ENCODE results near the gene TIAL1.
"Not testable (repeated sequence)": the region's sequence is repeated elsewhere in the genome, so short reads cannot be mapped to it uniquely, and the experiment has no call there.

Gene TIAL1

GRCh38 chr10:119546009-119546408, 50.8 kb downstream of the TIAL1 start:
- DNase-seq: no peak

- no peak for DNase-seq
Measured at GRCh38 chr10:119545310-119545709, 51.5 kb downstream of the TIAL1 start.

- DNase-seq: no peak
Measured at GRCh38 chr10:119543814-119544642, 52.7 kb downstream of the TIAL1 start.

- peak; percentile 65 to 73 for DNase-seq
Measured at GRCh38 chr10:119542988-119543813, 53.6 kb downstream of the TIAL1 start.

GRCh38 chr10:119542357-119542987, 54.3 kb downstream of the TIAL1 start, which contains the start of gene RGS10:
Gene RGS10, minus strand, starts transcription at chr10:119542719. Its CDS starts 81 bp downstream, at chr10:119542638.
- peak; percentile 89 to 92 for DNase-seq

GRCh38 chr10:119541459-119542356, 55.1 kb downstream of the TIAL1 start:
- peak; percentile 80 to 84 for DNase-seq

GRCh38 chr10:119541046-119541445, 55.7 kb downstream of the TIAL1 start:
- DNase-seq: peak in 1 of 2 donors; percentile 21

GRCh38 chr10:119540038-119540437, 56.7 kb downstream of the TIAL1 start:
- no peak for DNase-seq

- DNase-seq: no peak
Measured at GRCh38 chr10:119539359-119539825, 57.4 kb downstream of the TIAL1 start.

- peak; percentile 37 to 44 for DNase-seq
Measured at GRCh38 chr10:119538632-119539358, 58.0 kb downstream of the TIAL1 start.

- DNase-seq: no peak
Measured at GRCh38 chr10:119537953-119538630, 58.7 kb downstream of the TIAL1 start.

GRCh38 chr10:119536508-119537025, 60.2 kb downstream of the TIAL1 start:
- DNase-seq: no peak

GRCh38 chr10:119535837-119536507, 60.8 kb downstream of the TIAL1 start:
- no peak for DNase-seq

- no peak for DNase-seq
Measured at GRCh38 chr10:119535305-119535704, 61.5 kb downstream of the TIAL1 start.

- no peak for DNase-seq
Measured at GRCh38 chr10:119533473-119533872, 63.3 kb downstream of the TIAL1 start.

GRCh38 chr10:119532791-119533190, 64.0 kb downstream of the TIAL1 start:
- DNase-seq: not testable (repeated sequence)

- not testable (repeated sequence) for DNase-seq
Measured at GRCh38 chr10:119532251-119532650, 64.5 kb downstream of the TIAL1 start.

GRCh38 chr10:119531067-119531466, 65.7 kb downstream of the TIAL1 start:
- no peak for DNase-seq

GRCh38 chr10:119528663-119529237, 68.0 kb downstream of the TIAL1 start:
- DNase-seq: not testable (repeated sequence)
